Neuronal stem cell (in vitro differentiated cells): Measurements from ENCODE around the gene PTOV1.
A peak's percentile ranks its signal among the peaks of the same experiment; 100 is the strongest.

Source experiments
- DNase-seq: peaks from one replicate; pipeline ENCODE4 v3.0.0-alpha.2; 2013; ENCODE audit warnings: low spot score
- H2AFZ ChIP-seq: one replicate; pipeline ENCODE4 v1.6.1; 2013; ENCODE audit warnings: mild to moderate bottlenecking, low read length, inconsistent platforms
- H2AK5ac ChIP-seq: 2 replicates; pipeline ENCODE4 v1.6.1; 2013; ENCODE audit warnings: low read depth, mild to moderate bottlenecking, inconsistent platforms, low read length, moderate library complexity, mixed read lengths
- H2BK120ac ChIP-seq: 2 replicates; pipeline ENCODE4 v1.6.1; 2013; ENCODE audit warnings: low read depth, mild to moderate bottlenecking, inconsistent platforms, low read length, moderate library complexity, mixed read lengths
- H2BK12ac ChIP-seq: one replicate; pipeline ENCODE4 v1.6.1; 2013; ENCODE audit warnings: low read length, inconsistent platforms
- H2BK15ac ChIP-seq: 2 replicates; pipeline ENCODE4 v1.6.1; 2013; ENCODE audit warnings: mild to moderate bottlenecking, low read length, inconsistent platforms, mixed read lengths
- H2BK5ac ChIP-seq: one replicate; pipeline ENCODE4 v1.6.1; 2013; ENCODE audit warnings: inconsistent platforms, mild to moderate bottlenecking, low read length, moderate library complexity
- H3K14ac ChIP-seq: one replicate; pipeline ENCODE4 v1.6.1; 2013; ENCODE audit warnings: low read length, inconsistent platforms
- H3K18ac ChIP-seq: 2 replicates; pipeline ENCODE4 v1.6.1; 2013; ENCODE audit warnings: low read length, inconsistent platforms
- H3K23ac ChIP-seq: 2 replicates; pipeline ENCODE4 v1.6.1; 2013; ENCODE audit warnings: low read depth, mild to moderate bottlenecking, mixed read lengths, low read length, inconsistent platforms; ENCODE audit not compliant: poor library complexity
- H3K27ac ChIP-seq: replicated peaks from 3 replicates; pipeline ENCODE4 v1.5.1; 2013; ENCODE audit warnings: low read length, inconsistent platforms
- H3K27me3 ChIP-seq, 3 experiments: 2 replicates each; pipeline ENCODE4 v1.6.1; 2013; ENCODE audit warnings: low read length in 3 of 3, mild to moderate bottlenecking in 2 of 3, inconsistent platforms in 1 of 3, low read depth in 1 of 3, mixed read lengths in 1 of 3, moderate library complexity in 1 of 3; ENCODE audit not compliant: control insufficient read depth in 3 of 3, insufficient read depth in 3 of 3
- H3K36me3 ChIP-seq, 2 donors: replicated peaks in 1 of 2; 2 replicates each; pipeline ENCODE4 v1.6.1; 2013; ENCODE audit warnings: low read length in 2 of 2; ENCODE audit not compliant: control insufficient read depth in 2 of 2, insufficient read depth in 2 of 2
- H3K4ac ChIP-seq: 2 replicates; pipeline ENCODE4 v1.6.1; 2013; ENCODE audit warnings: inconsistent platforms, mild to moderate bottlenecking, low read length, moderate library complexity
- H3K4me1 ChIP-seq, 2 donors: 1 replicate in 1 of 2; 2 replicates in 1 of 2; pipeline ENCODE4 v1.6.1; 2013; ENCODE audit warnings: low read length in 2 of 2, low read depth in 1 of 2; ENCODE audit not compliant: control insufficient read depth in 2 of 2, insufficient read depth in 1 of 2
- H3K4me2 ChIP-seq: one replicate; pipeline ENCODE4 v1.6.1; 2013; ENCODE audit warnings: mild to moderate bottlenecking, low read length, inconsistent platforms; ENCODE audit not compliant: insufficient read depth, poor library complexity, severe bottlenecking
- H3K4me3 ChIP-seq, 2 donors: 2 replicates each; pipeline ENCODE4 v1.5.1; 2013; ENCODE audit warnings: low read length in 2 of 2, mild to moderate bottlenecking in 2 of 2, inconsistent platforms in 1 of 2, moderate library complexity in 1 of 2
- H3K79me1 ChIP-seq: one replicate; pipeline ENCODE4 v1.6.1; 2013; ENCODE audit warnings: low read depth, mild to moderate bottlenecking, inconsistent platforms, low read length, moderate library complexity
- H3K9ac ChIP-seq: one replicate; pipeline ENCODE4 v1.6.1; 2013; ENCODE audit warnings: mild to moderate bottlenecking, low read depth, low read length, inconsistent platforms; ENCODE audit not compliant: poor library complexity
- H3K9me3 ChIP-seq, 2 donors: replicated peaks in 1 of 2; 2 replicates each; pipeline versions ENCODE3 to v1.6.1; 2013; ENCODE audit warnings: low read length in 2 of 2, mild to moderate bottlenecking in 2 of 2, inconsistent platforms in 1 of 2, low read depth in 1 of 2, mixed read lengths in 1 of 2, moderate library complexity in 1 of 2; ENCODE audit not compliant: control insufficient read depth in 2 of 2, insufficient read depth in 1 of 2
- H4K8ac ChIP-seq: one replicate; pipeline ENCODE4 v1.6.1; 2013; ENCODE audit warnings: low read depth, mild to moderate bottlenecking, inconsistent platforms, low read length, moderate library complexity
- H4K91ac ChIP-seq: one replicate; pipeline ENCODE4 v1.6.1; 2013; ENCODE audit warnings: low read length, low read depth, mild to moderate bottlenecking, inconsistent platforms; ENCODE audit not compliant: poor library complexity
- WGBS, 2 donors: extraction: QIAGEN DNeasy Blood & Tissue Kit; methylation state at CpG; one replicate each; pipeline ENCODE4 v1.1.7; 2013; ENCODE audit warnings: missing lambda C conversion rate in 2 of 2, mixed read lengths in 1 of 2; ENCODE audit not compliant: insufficient read length in 2 of 2, insufficient replicate concordance in 1 of 2; ENCODE audit errors: extremely low coverage in 2 of 2; 5-methylcytosine and 5-hydroxymethylcytosine counted together

The PTOV1 gene

DNA sequence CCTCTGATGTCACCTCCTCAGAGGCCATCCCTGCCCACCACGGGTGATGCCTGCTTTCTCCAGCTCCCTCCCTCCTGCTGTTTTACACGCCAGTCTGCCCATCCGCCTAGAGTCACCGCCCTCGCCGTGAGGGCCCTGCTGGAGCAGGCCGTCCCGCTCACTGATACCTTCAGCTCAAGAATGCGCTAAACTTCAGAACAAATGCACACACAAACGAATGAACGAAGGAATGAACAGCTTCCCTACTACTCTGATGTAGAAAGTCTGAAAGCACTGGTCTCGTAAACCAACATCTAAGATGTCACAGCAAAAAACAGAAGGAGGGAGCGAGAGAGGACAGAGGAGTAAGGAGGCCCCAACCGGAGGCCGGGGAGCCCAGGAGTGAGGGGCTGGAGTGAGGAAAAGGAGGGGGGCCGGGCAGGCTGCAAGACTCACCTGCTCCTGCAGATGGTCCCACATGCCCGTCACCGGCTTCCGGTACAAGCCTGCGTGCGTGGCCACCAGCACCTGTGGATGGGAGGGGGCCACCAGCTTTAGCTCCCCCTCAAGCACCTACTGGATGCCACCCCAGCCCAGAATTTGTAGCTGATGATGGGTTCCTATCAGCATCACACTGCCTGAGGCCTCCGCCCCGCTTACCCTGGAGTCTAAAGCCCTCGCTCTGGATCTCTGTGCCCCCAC is 12.4 kb downstream of the PTOV1 start:
- Histone ChIP-seq H3K4ac (no peak overlapping the region), H3K9ac (no peak overlapping the region), H3K4me2 (no peak overlapping the region), H2BK120ac (no peak overlapping the region), H4K8ac (no peak overlapping the region), H2AFZ (no peak overlapping the region), H2BK12ac (no peak overlapping the region), H3K23ac (peak overlapping the region; percentile 18), H3K14ac (no peak overlapping the region), H3K27me3 (no peaks in the 10 kb centered on the region), H3K79me1 (peaks cover 2% of the 10 kb centered on the region), H3K18ac (no peak overlapping the region), H3K4me3 (peak overlapping the region in 1 of 2 donors; percentile 18), H2BK5ac (peak overlapping the region; percentile 55), H2AK5ac (no peak overlapping the region), H3K4me1 (peaks cover 8 to 12% of the 10 kb centered on the region in 2 donors), H3K27ac (no peak overlapping the region), H3K36me3 (peaks cover 50 to 72% of the 10 kb centered on the region in 2 donors), H2BK15ac (no peak overlapping the region), H4K91ac (no peak overlapping the region), H3K9me3 (peaks cover 0 to 2% of the 10 kb centered on the region in 2 donors)
- no CpG with 5 or more reads among the region's 24 CpGs for WGBS, 2 donors
- no peak for DNase-seq

DNA sequence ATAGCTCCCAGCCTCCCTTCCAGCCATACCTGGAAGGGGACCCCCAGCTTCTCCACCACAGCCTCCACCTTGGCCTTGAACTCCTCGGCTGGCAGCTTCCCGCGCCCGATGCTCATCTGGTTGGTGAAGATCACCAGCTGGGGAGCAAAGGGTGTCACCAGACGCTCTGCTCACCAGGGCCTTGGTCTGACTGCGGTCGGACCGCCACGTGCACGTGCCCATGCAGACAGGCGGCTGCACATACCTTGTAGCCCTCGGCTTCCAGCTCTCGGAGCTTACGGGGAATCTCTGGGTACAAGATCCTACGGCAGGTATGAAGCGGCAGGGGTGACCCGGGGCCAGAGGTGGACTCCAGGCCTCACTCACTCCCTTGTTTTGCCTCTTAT is 13.0 kb downstream of the PTOV1 start:
- no peak overlapping the region for H2BK120ac ChIP-seq
- H3K27ac ChIP-seq: no peak overlapping the region
- no peak overlapping the region for H4K91ac ChIP-seq
- H3K27me3 ChIP-seq: no peaks in the 10 kb centered on the region
- H2AFZ ChIP-seq: no peak overlapping the region
- H3K36me3 ChIP-seq: peaks cover 44 to 66% of the 10 kb centered on the region in 2 donors
- no peak overlapping the region for H3K4me2 ChIP-seq
- peak overlapping the region in 1 of 2 donors; percentile 38 for H3K4me3 ChIP-seq
- peaks cover 0 to 2% of the 10 kb centered on the region in 2 donors for H3K9me3 ChIP-seq
- peaks cover 2% of the 10 kb centered on the region for H3K79me1 ChIP-seq
- H4K8ac ChIP-seq: no peak overlapping the region
- peak overlapping the region; percentile 55 for H2BK5ac ChIP-seq
- H2BK15ac ChIP-seq: no peak overlapping the region
- no peak overlapping the region for H3K23ac ChIP-seq
- H3K14ac ChIP-seq: no peak overlapping the region
- WGBS, 2 donors: no CpG with 5 or more reads among the region's 17 CpGs
- H3K9ac ChIP-seq: no peak overlapping the region
- no peak overlapping the region for H2AK5ac ChIP-seq
- H3K4ac ChIP-seq: no peak overlapping the region
- DNase-seq: no peak
- peaks cover 8 to 12% of the 10 kb centered on the region in 2 donors for H3K4me1 ChIP-seq
- no peak overlapping the region for H3K18ac ChIP-seq
- no peak overlapping the region for H2BK12ac ChIP-seq

GRCh38 chr19:49864890-49865289 is 13.9 kb downstream of the PTOV1 start:
- no CpG with 5 or more reads among the region's 13 CpGs for WGBS, 2 donors

GRCh38 chr19:49866933-49867782 is 16.2 kb downstream of the PTOV1 start, which contains the start of gene PNKP:
PNKP (minus strand) TSS chr19:49867576; CDS start chr19:49867204, 372 bp downstream.
- Histone ChIP-seq H3K27ac (peak within 1 kb of the TSS; percentile 93), H3K36me3 (peaks cover 24 to 45% of the 10 kb centered on the region in 2 donors), H3K4me1 (peaks cover 17 to 18% of the 10 kb centered on the region in 2 donors), H2BK12ac (peak within 1 kb of the TSS; percentile 87), H3K9ac (peak within 1 kb of the TSS; percentile 96), H2BK120ac (no peak within 1 kb of the TSS), H3K14ac (peak within 1 kb of the TSS; percentile 95), H3K4ac (no peak within 1 kb of the TSS), H3K18ac (peak within 1 kb of the TSS; percentile 97), H4K8ac (no peak within 1 kb of the TSS), H3K79me1 (peaks cover 3% of the 10 kb centered on the region), H4K91ac (no peak within 1 kb of the TSS), H3K4me3 (peak within 1 kb of the TSS; percentile 86 to 97), H2BK5ac (peak within 1 kb of the TSS; percentile 84), H2AK5ac (no peak within 1 kb of the TSS), H3K27me3 (no peaks in the 10 kb centered on the region), H3K9me3 (peaks cover 0 to 2% of the 10 kb centered on the region in 2 donors), H2BK15ac (no peak within 1 kb of the TSS), H3K4me2 (peak within 1 kb of the TSS; percentile 67), H2AFZ (peak within 1 kb of the TSS; percentile 97), H3K23ac (peak within 1 kb of the TSS; percentile 89)
- DNase-seq: peak; percentile 87
- WGBS, 2 donors: no CpG with 5 or more reads among the region's 65 CpGs

More at GRCh38 chr19:49864890-49865289, 13.9 kb downstream of the PTOV1 start:
- Histone ChIP-seq H4K91ac (no peak overlapping the region), H3K27me3 (no peaks in the 10 kb centered on the region), H3K27ac (no peak overlapping the region), H2BK120ac (no peak overlapping the region), H2BK15ac (no peak overlapping the region), H3K4me2 (peak overlapping the region; percentile 19), H3K14ac (no peak overlapping the region), H3K9ac (no peak overlapping the region), H2BK12ac (no peak overlapping the region), H4K8ac (no peak overlapping the region), H3K4me3 (no peak overlapping the region), H3K23ac (no peak overlapping the region), H2AFZ (no peak overlapping the region), H2BK5ac (no peak overlapping the region), H3K79me1 (peaks cover under 1% of the 10 kb centered on the region), H3K18ac (no peak overlapping the region), H3K4me1 (peaks cover 9 to 13% of the 10 kb centered on the region in 2 donors), H2AK5ac (no peak overlapping the region), H3K4ac (no peak overlapping the region), H3K9me3 (peaks cover 0 to 2% of the 10 kb centered on the region in 2 donors), H3K36me3 (peaks cover 38 to 57% of the 10 kb centered on the region in 2 donors)
- DNase-seq: no peak
